Ovary (tissue), 9 donors: ENCODE results near the gene HLA-DQB1. TPM values are rescaled to one million over a fixed set of nuclear protein-coding genes. Genes with fewer than 3 reads are reported as not detected.

Experiments
- DNase-seq, 5 donors: peaks; one replicate each; pipeline ENCODE4 v3.0.0-alpha.2; 2019 to 2020
- H3K27ac ChIP-seq, 2 donors: fragments of 200-600 bp; one replicate each; pipeline versions ENCODE4 v1.5.1 to v1.8.0; 2019 to 2022
- H3K27me3 ChIP-seq: fragments of 200-600 bp; one replicate; pipeline ENCODE4 v1.8.0; 2022
- H3K36me3 ChIP-seq: fragments of 200-600 bp; sonication (generic); one replicate; pipeline ENCODE4 v1.5.1; 2019
- H3K4me1 ChIP-seq: one replicate; pipeline ENCODE4 v1.8.1; 2013; ENCODE audit warnings: mild to moderate bottlenecking, moderate library complexity; ENCODE audit not compliant: insufficient read depth
- H3K4me3 ChIP-seq: fragments of 200-600 bp; sonication (generic); one replicate; pipeline ENCODE4 v1.5.1; 2017
- H3K9me3 ChIP-seq, 2 donors: fragments of 200-600 bp in 1 of 2; sonication (generic) in 1 of 2; one replicate each; pipeline versions ENCODE4 v1.5.1 to v1.8.1; 2013 to 2019; ENCODE audit warnings: mild to moderate bottlenecking in 1 of 2, moderate library complexity in 1 of 2
- CTCF ChIP-seq, 3 donors: fragments of 450-650 bp in 2 of 3; fragments of 200-600 bp in 1 of 3; IDR thresholded peaks; one replicate each; pipeline versions ENCODE4 v1.5.1 to v1.8.0; 2016 to 2022; ENCODE audit warnings: antibody characterized with exemption in 3 of 3, mild to moderate bottlenecking in 1 of 3
- EP300 ChIP-seq: sonication (generic); formaldehyde crosslinking; IDR thresholded peaks from one replicate; pipeline ENCODE4 v1.6.1; 2017; ENCODE audit warnings: antibody characterized with exemption
- POLR2A ChIP-seq: fragments of 450-650 bp; IDR thresholded peaks from one replicate; pipeline ENCODE4 v1.6.1; 2017; ENCODE audit warnings: antibody characterized with exemption, mild to moderate bottlenecking, moderate library complexity
- WGBS, 3 donors: extraction: QIAGEN DNeasy Blood & Tissue Kit in 1 of 3; methylation state at CpG; one replicate each; pipeline versions ENCODE4 v1.1.5 to v1.1.7; 2013 to 2017; 5-methylcytosine and 5-hydroxymethylcytosine counted together
- intact Hi-C, 4 donors: fragments of 100-400 bp; cut with DNase I; formaldehyde crosslinking; loops; one replicate each; pipeline versions ENCODE4 v1.11.0 to v1.15.1; 2022 to 2023
- polyA plus RNA-seq, 2 donors: library from polyadenylated mRNA; stranded (reverse); fragments of 200-250 nt in 1 of 2; fragments of 350-450 nt in 1 of 2; fragmentation: Illumina TruSeq in 1 of 2; extraction: RNeasy Lipid Tissue Mini Kit (QIAGEN cat#74804) in 1 of 2; gene quantifications; one replicate each; pipeline ENCODE4 v1.2.3, GENCODE V29; 2013 to 2014
- total RNA-seq, 7 donors: library from RNA; depleted of rRNA in 2 of 7; stranded (reverse); fragments of >200 nt in 2 of 7; fragmentation: NEBNext Ultra II Directional in 3 of 7; extraction: Animal tissue kit (Norgen Biotek cat#: 25700) in 3 of 7; gene quantifications; one replicate each; pipeline versions ENCODE4 v1.1.0 to v1.2.4, GENCODE V29; 2016 to 2023
- donor health status: DM: no; HTN: no; CAD: no; lungs with moderate emphysema.
- donor health status: DM: no; HTN: no; CAD: no.
- donor health status: Bipolar disorder and iron deficiency.
- donor health status: DM: yes; HTN: yes; CAD: no.
- donor health status: DM: no; HTN: no; CAD: no.
- donor health status: DM: yes; HTN: yes; CAD: no.

Gene HLA-DQB1
- total and polyA plus RNA-seq, 9 donors = 0.36 to 28.5 (median 7.7) TPM

GRCh38 chr6:32668226-32668747, 1.8 kb upstream of the HLA-DQB1 start:
- H3K4me3 ChIP-seq = no peak overlapping the region
- intact Hi-C loops = no loop called here
- no peaks in the 10 kb centered on the region for H3K36me3 ChIP-seq
- WGBS, 3 donors = 32 to 69% (median 59%) methylated on average over 5 of the region's 5 CpGs
- H3K9me3 ChIP-seq = no peaks in the 10 kb centered on the region
- DNase-seq = no peak
- TF ChIP-seq POLR2A (no peak), EP300 (no peak), CTCF (IDR thresholded peaks at IDR 0.05) (no peak)
- no peak overlapping the region for H3K27ac ChIP-seq
- H3K27me3 ChIP-seq = no peaks in the 10 kb centered on the region
- H3K4me1 ChIP-seq = peaks cover 3% of the 10 kb centered on the region

- TF ChIP-seq CTCF (IDR thresholded peaks at IDR 0.05) = no peak
- no peak for TF ChIP-seq POLR2A
- intact Hi-C loops = no loop called here
These were observed 796 bp downstream of the HLA-DQB1 start for GRCh38 chr6:32665661-32666060.

GRCh38 chr6:32664827-32665362, 1.6 kb downstream of the HLA-DQB1 start:
- 0 to 2% (median 1%) methylated on average over 1 to 47 of the region's 47 CpGs for WGBS, 3 donors
- Histone ChIP-seq H3K4me3 (no peak overlapping the region), H3K36me3 (no peaks in the 10 kb centered on the region), H3K9me3 (no peaks in the 10 kb centered on the region), H3K4me1 (peaks cover 3% of the 10 kb centered on the region), H3K27me3 (no peaks in the 10 kb centered on the region), H3K27ac (no peak overlapping the region)
- intact Hi-C loops = no loop called here
- TF ChIP-seq EP300 (no peak), POLR2A (no peak), CTCF (IDR thresholded peaks at IDR 0.05) (no peak)
- DNase-seq = peak in 2 of 5 donors; percentile 13 to 21

More at GRCh38 chr6:32665661-32666060, 796 bp downstream of the HLA-DQB1 start:
- Histone ChIP-seq H3K36me3 (no peaks in the 10 kb centered on the region), H3K4me1 (peaks cover 3% of the 10 kb centered on the region), H3K4me3 (no peak overlapping the region), H3K27ac (no peak overlapping the region), H3K27me3 (no peaks in the 10 kb centered on the region), H3K9me3 (no peaks in the 10 kb centered on the region)
- no peak for DNase-seq
- WGBS, 3 donors = 18 to 36% (median 21%) methylated on average over 3 of the region's 3 CpGs

GRCh38 chr6:32664354-32664753, 2.1 kb downstream of the HLA-DQB1 start:
- H3K27ac ChIP-seq = no peak overlapping the region
- 14 to 32% (median 28%) methylated on average over 6 to 26 of the region's 26 CpGs for WGBS, 3 donors
- no peaks in the 10 kb centered on the region for H3K27me3 ChIP-seq
- H3K4me3 ChIP-seq = no peak overlapping the region
- H3K36me3 ChIP-seq = no peaks in the 10 kb centered on the region
- intact Hi-C loops = no loop called here
- no peak for TF ChIP-seq EP300
- no peak for DNase-seq
- peaks cover 3% of the 10 kb centered on the region for H3K4me1 ChIP-seq
- no peaks in the 10 kb centered on the region for H3K9me3 ChIP-seq

GRCh38 chr6:32662836-32663235, 3.6 kb downstream of the HLA-DQB1 start:
- DNase-seq = no peak
- TF ChIP-seq CTCF (IDR thresholded peaks at IDR 0.05) = no peak
- TF ChIP-seq EP300 = no peak
- TF ChIP-seq POLR2A = no peak
- Histone ChIP-seq H3K27me3 (no peaks in the 10 kb centered on the region), H3K27ac (no peak overlapping the region), H3K4me1 (peaks cover 3% of the 10 kb centered on the region), H3K9me3 (no peaks in the 10 kb centered on the region), H3K4me3 (no peak overlapping the region), H3K36me3 (no peaks in the 10 kb centered on the region)
- WGBS, 3 donors = 19 to 93% (median 37%) methylated on average over 5 of the region's 5 CpGs
- intact Hi-C loops = no loop called here
